Measurements from ENCODE around the gene DTX1.
"Not testable (repeated sequence)": the region's sequence is repeated elsewhere in the genome, so short reads cannot be mapped to it uniquely, and the experiment has no call there.

The DTX1 gene

GRCh38 chr12:113117684-113118083 is 61.2 kb downstream of the DTX1 start:
- DNase-seq: not testable (repeated sequence)

- no peak for DNase-seq
These were observed 61.6 kb downstream of the DTX1 start for GRCh38 chr12:113118142-113118541.

GRCh38 chr12:113119980-113120669 is 63.6 kb downstream of the DTX1 start:
- no peak for DNase-seq

- DNase-seq: no peak
These were observed 64.3 kb downstream of the DTX1 start for GRCh38 chr12:113120670-113121370.

GRCh38 chr12:113127791-113128199 is 71.3 kb downstream of the DTX1 start:
- DNase-seq: no peak

- DNase-seq: no peak
These were observed 72.5 kb downstream of the DTX1 start for GRCh38 chr12:113128802-113129663.

- no peak for DNase-seq
These were observed 73.3 kb downstream of the DTX1 start for GRCh38 chr12:113129664-113130456.

- no peak for DNase-seq
These were observed 74.1 kb downstream of the DTX1 start for GRCh38 chr12:113130457-113131135.

GRCh38 chr12:113131556-113131955 is 75.0 kb downstream of the DTX1 start:
- no peak for DNase-seq

- no peak for DNase-seq
These were observed 76.5 kb downstream of the DTX1 start for GRCh38 chr12:113133036-113133435.

GRCh38 chr12:113133666-113134065 is 77.1 kb downstream of the DTX1 start:
- DNase-seq: no peak

GRCh38 chr12:113134071-113134470 is 77.5 kb downstream of the DTX1 start:
- DNase-seq: no peak

- no peak for DNase-seq
These were observed 78.0 kb downstream of the DTX1 start for GRCh38 chr12:113134521-113134951.

GRCh38 chr12:113135178-113136127 is 78.9 kb downstream of the DTX1 start, which contains the start of gene RASAL1:
TSS of gene RASAL1 (minus strand) at chr12:113135761. CDS start at chr12:113135462, 299 bp downstream.
- DNase-seq: peak; percentile 94

- DNase-seq: peak; percentile 80
These were observed 79.8 kb downstream of the DTX1 start for GRCh38 chr12:113136128-113136989.

GRCh38 chr12:113136990-113137511 is 80.5 kb downstream of the DTX1 start:
- DNase-seq: no peak

GRCh38 chr12:113137861-113138783 is 81.6 kb downstream of the DTX1 start:
- DNase-seq: no peak

GRCh38 chr12:113138826-113139225 is 82.3 kb downstream of the DTX1 start:
- no peak for DNase-seq
